SKM-1 treated with dmso at 0.1 percent for 144 hours (cell line): ENCODE results near the gene CRAMP1.
"Not testable (repeated sequence)": the region's sequence is repeated elsewhere in the genome, so short reads cannot be mapped to it uniquely, and the experiment has no call there.

Experiments used
- DNase-seq: peaks from one replicate; lab custom pipeline; 2025; ENCODE audit not compliant: unreplicated experiment; lab: John Stamatoyannopoulos, UW

The CRAMP1 gene

GRCh38 chr16:1708083-1708767 is 96.1 kb downstream of the CRAMP1 start:
- no peak for DNase-seq

GRCh38 chr16:1708768-1709180 is 96.6 kb downstream of the CRAMP1 start:
- no peak for DNase-seq

GRCh38 chr16:1709356-1709755 is 97.2 kb downstream of the CRAMP1 start:
- DNase-seq = no peak

GRCh38 chr16:1710811-1711507 is 98.8 kb downstream of the CRAMP1 start:
- no peak for DNase-seq

- DNase-seq = no peak
Observed at GRCh38 chr16:1712791-1713261, 100.7 kb downstream of the CRAMP1 start.

GRCh38 chr16:1713331-1713730 is 101.2 kb downstream of the CRAMP1 start:
- no peak for DNase-seq

- DNase-seq = no peak
Observed at GRCh38 chr16:1713933-1714332, 101.8 kb downstream of the CRAMP1 start.

GRCh38 chr16:1715220-1715619 is 103.1 kb downstream of the CRAMP1 start:
- DNase-seq = no peak

- DNase-seq = not testable (repeated sequence)
Observed at GRCh38 chr16:1718236-1718635, 106.1 kb downstream of the CRAMP1 start.

GRCh38 chr16:1719559-1720229 is 107.5 kb downstream of the CRAMP1 start:
- DNase-seq = not testable (repeated sequence)

- no peak for DNase-seq
Observed at GRCh38 chr16:1721372-1721771, 109.2 kb downstream of the CRAMP1 start.

- peak; percentile 13 for DNase-seq
Observed at GRCh38 chr16:1723450-1724147, 111.4 kb downstream of the CRAMP1 start.

GRCh38 chr16:1724491-1724890 is 112.3 kb downstream of the CRAMP1 start:
- no peak for DNase-seq

- DNase-seq = no peak
Observed at GRCh38 chr16:1726661-1727502, 114.7 kb downstream of the CRAMP1 start.
